Measurements from ENCODE around the gene CKS1B. TPM values are rescaled to one million over a fixed set of nuclear protein-coding genes. Genes with fewer than 3 reads are reported as not detected.

Gene CKS1B
- total and polyA plus RNA-seq, 2 donors (not counting 1 experiment from before 2014, with no cell fraction given): 16.8 to 33.0 TPM

DNA sequence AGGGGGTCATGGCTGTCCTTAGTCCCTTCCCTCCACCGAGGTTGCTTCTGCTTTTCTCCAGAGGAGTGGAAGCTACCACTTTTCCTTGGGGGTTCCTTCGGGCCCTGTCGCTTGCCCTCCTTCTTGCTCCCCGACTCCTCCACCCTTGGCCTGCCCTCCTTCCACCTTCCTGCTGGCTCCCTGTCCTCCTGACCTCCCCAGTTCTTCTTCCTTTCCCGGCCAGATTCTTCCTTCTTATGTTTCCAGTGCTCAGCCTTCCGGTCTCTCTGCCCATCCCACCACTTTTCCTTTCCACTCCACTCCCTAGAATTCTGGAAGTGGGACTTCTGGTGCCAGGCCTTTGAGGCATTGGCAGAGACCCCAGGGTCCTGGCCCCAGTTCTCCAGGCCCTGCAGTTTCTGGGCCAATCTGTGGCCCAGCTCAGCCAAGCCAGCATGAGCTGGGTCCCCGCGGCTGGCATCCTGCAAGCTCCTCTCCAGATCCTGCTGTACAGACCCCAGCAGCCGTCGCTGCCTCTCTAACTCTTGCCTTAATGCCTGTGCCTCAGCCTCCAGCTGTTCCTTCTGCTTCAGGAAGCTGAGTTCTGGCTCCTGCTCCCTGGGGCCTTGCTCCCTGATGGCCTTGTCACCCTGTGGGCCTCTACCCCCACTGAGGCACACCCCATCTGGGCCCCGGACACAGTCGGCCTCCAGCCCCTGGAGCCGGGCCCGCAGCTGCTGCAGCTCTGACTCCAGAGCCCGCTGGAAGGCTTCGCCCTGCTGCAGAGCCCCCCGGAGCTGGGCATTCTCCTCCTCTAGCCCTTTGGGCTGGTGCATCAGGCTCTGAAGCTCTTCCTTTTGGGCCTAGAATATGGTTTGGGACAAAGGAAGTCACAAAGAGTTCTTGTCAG lies 28.3 kb upstream of the CKS1B start:
- H2AFZ ChIP-seq (ENCODE audit: insufficient read depth, low read depth, low read length, poor library complexity, severe bottlenecking): no peak overlapping the region
- Mint-ChIP-seq H3K27ac (no peak overlapping the region), H3K4me1 (peaks cover 56% of the 10 kb centered on the region), H3K27me3 (no peaks in the 10 kb centered on the region), H3K9me3 (ENCODE audit: insufficient read depth) (no peaks in the 10 kb centered on the region), H3K4me3 (no peak overlapping the region)
- ChIA-PET POLR2A (interaction anchor here (0.5 to 0.8 kb wide), 2 partner anchors 10 to 27 kb away, joined by 3 to 7 read pairs; partner anchors contain the start of gene PBXIP1), CTCF (interaction anchor here (0.7 to 2.3 kb wide), 5 partner anchors 10 to 145 kb away, joined by 3 to 8 read pairs (median 4); partner anchors contain the start of genes EFNA4 and PMVK)
- H3K4me3 ChIP-seq (ENCODE audit: control extremely low read depth in 1 of 5, extremely low read depth in 1 of 5, insufficient read depth in 1 of 5, low read depth in 2 of 5, low read length in 4 of 5): no peak overlapping the region
- peaks cover 2 to 58% of the 10 kb centered on the region in 2 experiments for H3K36me3 ChIP-seq (replicated peaks in 1 of 2; ENCODE audit: control extremely low read depth in 1 of 2, control insufficient read depth in 1 of 2, extremely low read depth in 1 of 2, insufficient read depth in 2 of 2, low read length in 1 of 2)
- peaks cover 39 to 52% of the 10 kb centered on the region in 2 donors for H3K4me1 ChIP-seq (ENCODE audit: control insufficient read depth in 2 of 2, insufficient read depth in 2 of 2, low read length in 2 of 2)
- no peaks in the 10 kb centered on the region for H3K27me3 ChIP-seq (replicated peaks in 1 of 4; ENCODE audit: control extremely low read depth in 1 of 4, control insufficient read depth in 3 of 4, insufficient read depth in 4 of 4, low read length in 3 of 4)
- WGBS (ENCODE audit: insufficient coverage): 85% methylated on average over 17 of the region's 17 CpGs
- ATAC-seq (ENCODE audit: low read depth) (no peak), DNase-seq (no peak)
- H3K27ac ChIP-seq (ENCODE audit: low read length in 2 of 2): no peak overlapping the region
- peaks cover 23% of the 10 kb centered on the region for H3K79me2 ChIP-seq (ENCODE audit: control insufficient read depth, insufficient read depth, low read length)
- no peak overlapping the region for H3K4me2 ChIP-seq (replicated peaks; ENCODE audit: low read depth, low read length, poor library complexity, severe bottlenecking)
- H3K9me3 ChIP-seq (ENCODE audit: control extremely low read depth in 1 of 3, control insufficient read depth in 2 of 3, insufficient read depth in 1 of 3, low read length in 2 of 3): no peaks in the 10 kb centered on the region
- intact Hi-C loops (cut with micrococcal nuclease): no loop called here
- TF ChIP-seq EZH2 (IDR thresholded peaks at IDR 0.05; ENCODE audit: borderline replicate concordance, insufficient read depth, low read depth, low read length, poor library complexity, severe bottlenecking): no peak
- TF ChIP-seq, protein P1, sequence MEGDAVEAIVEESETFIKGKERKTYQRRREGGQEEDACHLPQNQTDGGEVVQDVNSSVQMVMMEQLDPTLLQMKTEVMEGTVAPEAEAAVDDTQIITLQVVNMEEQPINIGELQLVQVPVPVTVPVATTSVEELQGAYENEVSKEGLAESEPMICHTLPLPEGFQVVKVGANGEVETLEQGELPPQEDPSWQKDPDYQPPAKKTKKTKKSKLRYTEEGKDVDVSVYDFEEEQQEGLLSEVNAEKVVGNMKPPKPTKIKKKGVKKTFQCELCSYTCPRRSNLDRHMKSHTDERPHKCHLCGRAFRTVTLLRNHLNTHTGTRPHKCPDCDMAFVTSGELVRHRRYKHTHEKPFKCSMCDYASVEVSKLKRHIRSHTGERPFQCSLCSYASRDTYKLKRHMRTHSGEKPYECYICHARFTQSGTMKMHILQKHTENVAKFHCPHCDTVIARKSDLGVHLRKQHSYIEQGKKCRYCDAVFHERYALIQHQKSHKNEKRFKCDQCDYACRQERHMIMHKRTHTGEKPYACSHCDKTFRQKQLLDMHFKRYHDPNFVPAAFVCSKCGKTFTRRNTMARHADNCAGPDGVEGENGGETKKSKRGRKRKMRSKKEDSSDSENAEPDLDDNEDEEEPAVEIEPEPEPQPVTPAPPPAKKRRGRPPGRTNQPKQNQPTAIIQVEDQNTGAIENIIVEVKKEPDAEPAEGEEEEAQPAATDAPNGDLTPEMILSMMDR (IDR thresholded peaks at IDR 0.05): no peak
- H4K20me1 ChIP-seq (ENCODE audit: control insufficient read depth, insufficient read depth, low read length, poor library complexity, severe bottlenecking): peaks cover 36% of the 10 kb centered on the region
- no peak overlapping the region for H3K9ac ChIP-seq (ENCODE audit: low read length)

DNA sequence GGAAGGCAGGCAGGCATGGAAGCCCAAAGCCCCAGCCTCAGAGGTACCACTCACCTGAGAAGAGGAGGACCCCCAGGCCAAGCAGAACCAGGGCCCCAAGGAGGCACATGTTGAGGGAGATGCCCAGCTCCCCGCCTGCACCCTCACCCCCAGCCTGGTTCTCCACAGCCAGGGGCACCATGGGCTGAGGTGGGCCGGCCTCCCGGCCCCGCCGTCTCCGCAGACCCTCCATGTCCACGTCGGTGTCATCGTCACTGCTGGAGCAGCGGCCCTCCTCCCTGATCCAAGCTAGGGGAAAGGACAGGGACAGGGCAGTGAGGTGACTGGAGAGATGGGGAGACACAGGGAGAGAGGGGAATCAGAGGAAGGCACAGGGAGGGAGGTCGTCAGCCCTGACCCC lies 26.4 kb upstream of the CKS1B start:
- H3K4me2 ChIP-seq (replicated peaks; ENCODE audit: low read depth, low read length, poor library complexity, severe bottlenecking): no peak overlapping the region
- intact Hi-C loops (cut with micrococcal nuclease): no loop called here
- WGBS (ENCODE audit: insufficient coverage): 96% methylated on average over 11 of the region's 11 CpGs
- ATAC-seq (ENCODE audit: low read depth) (no peak), DNase-seq (no peak)
- no peak overlapping the region for H2AFZ ChIP-seq (ENCODE audit: insufficient read depth, low read depth, low read length, poor library complexity, severe bottlenecking)
- peaks cover 2 to 67% of the 10 kb centered on the region in 2 experiments for H3K36me3 ChIP-seq (replicated peaks in 1 of 2; ENCODE audit: control extremely low read depth in 1 of 2, control insufficient read depth in 1 of 2, extremely low read depth in 1 of 2, insufficient read depth in 2 of 2, low read length in 1 of 2)
- TF ChIP-seq, protein P1 (IDR thresholded peaks at IDR 0.05): no peak
- TF ChIP-seq EZH2 (IDR thresholded peaks at IDR 0.05; ENCODE audit: borderline replicate concordance, insufficient read depth, low read depth, low read length, poor library complexity, severe bottlenecking): no peak
- peaks cover 36% of the 10 kb centered on the region for H3K79me2 ChIP-seq (ENCODE audit: control insufficient read depth, insufficient read depth, low read length)
- POLR2A ChIA-PET: no interaction called here
- Mint-ChIP-seq H3K9me3 (ENCODE audit: insufficient read depth) (no peaks in the 10 kb centered on the region), H3K4me3 (no peak overlapping the region), H3K27me3 (no peaks in the 10 kb centered on the region), H3K4me1 (peaks cover 57% of the 10 kb centered on the region), H3K27ac (no peak overlapping the region)
- H3K27ac ChIP-seq (ENCODE audit: low read length in 2 of 2): no peak overlapping the region
- CTCF ChIA-PET: interaction anchor here (1.0 kb wide), 1 partner anchor 137 kb away, joined by 3 read pairs; no protein-coding TSS in a partner anchor
- peaks cover 40 to 52% of the 10 kb centered on the region in 2 donors for H3K4me1 ChIP-seq (ENCODE audit: control insufficient read depth in 2 of 2, insufficient read depth in 2 of 2, low read length in 2 of 2)
- no peaks in the 10 kb centered on the region for H3K9me3 ChIP-seq (ENCODE audit: control extremely low read depth in 1 of 3, control insufficient read depth in 2 of 3, insufficient read depth in 1 of 3, low read length in 2 of 3)
- H4K20me1 ChIP-seq (ENCODE audit: control insufficient read depth, insufficient read depth, low read length, poor library complexity, severe bottlenecking): peaks cover 47% of the 10 kb centered on the region
- H3K27me3 ChIP-seq (replicated peaks in 1 of 4; ENCODE audit: control extremely low read depth in 1 of 4, control insufficient read depth in 3 of 4, insufficient read depth in 4 of 4, low read length in 3 of 4): no peaks in the 10 kb centered on the region
- no peak overlapping the region for H3K4me3 ChIP-seq (ENCODE audit: control extremely low read depth in 1 of 5, extremely low read depth in 1 of 5, insufficient read depth in 1 of 5, low read depth in 2 of 5, low read length in 4 of 5)
- no peak overlapping the region for H3K9ac ChIP-seq (ENCODE audit: low read length)

All from B cell (primary cell).